Endothelial cell of umbilical vein (primary cell): ENCODE results near the gene GALNT8.

ENCODE experiments used
- EZH2 ChIP-seq: IDR thresholded peaks from 2 replicates; pipeline ENCODE4 v1.6.1; 2012; ENCODE audit warnings: borderline replicate concordance, low read depth, mild to moderate bottlenecking, moderate library complexity, low read length, inconsistent platforms; ENCODE audit not compliant: severe bottlenecking
- FOS ChIP-seq: IDR thresholded peaks from 2 replicates; pipeline ENCODE4 v1.6.1; 2011; ENCODE audit warnings: mild to moderate bottlenecking, low read length, moderate library complexity, borderline replicate concordance; ENCODE audit not compliant: insufficient read depth
- JUN ChIP-seq: IDR thresholded peaks from 2 replicates; pipeline ENCODE4 v1.6.1; 2011; ENCODE audit warnings: borderline replicate concordance, low read depth; ENCODE audit not compliant: insufficient read length, insufficient read depth
- POLR2A ChIP-seq: IDR thresholded peaks from 2 replicates; pipeline ENCODE4 v1.6.1; 2012; ENCODE audit warnings: low read depth, mild to moderate bottlenecking, control low read depth, low read length
- POLR2AphosphoS5 ChIP-seq: IDR thresholded peaks from 2 replicates; pipeline ENCODE4 v1.6.1; 2012; ENCODE audit warnings: low read depth, mild to moderate bottlenecking, control low read depth, low read length, moderate library complexity; ENCODE audit not compliant: insufficient read depth
- TF ChIP-seq, protein P1 (sequence below), 2 donors: IDR thresholded peaks; 1 replicate in 1 of 2; 2 replicates in 1 of 2; pipeline ENCODE4 v1.5.1; 2011; ENCODE audit warnings: low read length in 2 of 2, mild to moderate bottlenecking in 2 of 2, moderate library complexity in 2 of 2, control low read depth in 1 of 2, inconsistent platforms in 1 of 2, low read depth in 1 of 2; ENCODE audit not compliant: insufficient read depth in 1 of 2; ENCODE audit errors: extremely low read depth in 1 of 2
- TF ChIP-seq, protein P2 (sequence below): IDR thresholded peaks from 2 replicates; pipeline ENCODE4 v1.6.1; 2011; ENCODE audit not compliant: insufficient read depth, insufficient read length

DNA sequence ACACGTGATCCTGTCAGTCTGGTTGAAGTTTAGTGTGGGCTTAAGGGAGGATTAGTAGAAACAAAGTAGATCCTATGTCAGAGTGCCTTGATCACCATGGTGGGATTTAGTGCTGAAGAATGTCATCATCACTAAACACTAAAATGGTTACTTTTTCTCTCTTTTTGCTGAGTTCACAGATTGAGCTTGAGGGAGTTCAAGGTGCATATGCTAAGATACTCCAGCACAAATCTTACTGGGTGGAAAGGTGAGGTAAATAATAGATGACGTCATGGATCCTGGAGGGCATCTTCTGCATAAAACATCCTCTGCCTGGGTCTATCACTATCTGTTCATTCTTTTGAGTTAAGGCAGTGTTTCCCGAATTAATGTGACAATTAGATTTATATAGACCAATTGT, 4.9 kb downstream of the GALNT8 start:
- TF ChIP-seq, protein P1, sequence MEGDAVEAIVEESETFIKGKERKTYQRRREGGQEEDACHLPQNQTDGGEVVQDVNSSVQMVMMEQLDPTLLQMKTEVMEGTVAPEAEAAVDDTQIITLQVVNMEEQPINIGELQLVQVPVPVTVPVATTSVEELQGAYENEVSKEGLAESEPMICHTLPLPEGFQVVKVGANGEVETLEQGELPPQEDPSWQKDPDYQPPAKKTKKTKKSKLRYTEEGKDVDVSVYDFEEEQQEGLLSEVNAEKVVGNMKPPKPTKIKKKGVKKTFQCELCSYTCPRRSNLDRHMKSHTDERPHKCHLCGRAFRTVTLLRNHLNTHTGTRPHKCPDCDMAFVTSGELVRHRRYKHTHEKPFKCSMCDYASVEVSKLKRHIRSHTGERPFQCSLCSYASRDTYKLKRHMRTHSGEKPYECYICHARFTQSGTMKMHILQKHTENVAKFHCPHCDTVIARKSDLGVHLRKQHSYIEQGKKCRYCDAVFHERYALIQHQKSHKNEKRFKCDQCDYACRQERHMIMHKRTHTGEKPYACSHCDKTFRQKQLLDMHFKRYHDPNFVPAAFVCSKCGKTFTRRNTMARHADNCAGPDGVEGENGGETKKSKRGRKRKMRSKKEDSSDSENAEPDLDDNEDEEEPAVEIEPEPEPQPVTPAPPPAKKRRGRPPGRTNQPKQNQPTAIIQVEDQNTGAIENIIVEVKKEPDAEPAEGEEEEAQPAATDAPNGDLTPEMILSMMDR (IDR thresholded peaks at IDR 0.05; ENCODE audit: extremely low read depth in 1 of 2, insufficient read depth in 1 of 2, low read depth in 1 of 2, low read length in 2 of 2): no peak
- TF ChIP-seq POLR2A (no peak), EZH2 (no peak), FOS (no peak), POLR2AphosphoS5 (no peak), JUN (no peak)
- TF ChIP-seq, protein P2, sequence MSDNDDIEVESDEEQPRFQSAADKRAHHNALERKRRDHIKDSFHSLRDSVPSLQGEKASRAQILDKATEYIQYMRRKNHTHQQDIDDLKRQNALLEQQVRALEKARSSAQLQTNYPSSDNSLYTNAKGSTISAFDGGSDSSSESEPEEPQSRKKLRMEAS: no peak
